Prostate gland (tissue), 2 donors: ENCODE measurements around the gene DPAGT1.

Source experiments
- CTCF ChIP-seq, 4 experiments: fragments of 200-600 bp in 2 of 4; fragments of 450-650 bp in 2 of 4; sonication (generic) in 2 of 4; IDR thresholded peaks; 1 replicate in 3 of 4; 2 replicates in 1 of 4; pipeline ENCODE4 v1.5.1; 2016 to 2019; ENCODE audit warnings: antibody characterized with exemption in 4 of 4, mild to moderate bottlenecking in 2 of 4, moderate library complexity in 2 of 4
- POLR2A ChIP-seq: fragments of 450-650 bp; IDR thresholded peaks from one replicate; pipeline ENCODE4 v1.6.1; 2016; ENCODE audit warnings: antibody characterized with exemption, mild to moderate bottlenecking
- POLR2AphosphoS5 ChIP-seq: sonication (generic); formaldehyde crosslinking; IDR thresholded peaks from one replicate; pipeline ENCODE4 v1.6.1; 2017; ENCODE audit warnings: antibody characterized with exemption

DNA sequence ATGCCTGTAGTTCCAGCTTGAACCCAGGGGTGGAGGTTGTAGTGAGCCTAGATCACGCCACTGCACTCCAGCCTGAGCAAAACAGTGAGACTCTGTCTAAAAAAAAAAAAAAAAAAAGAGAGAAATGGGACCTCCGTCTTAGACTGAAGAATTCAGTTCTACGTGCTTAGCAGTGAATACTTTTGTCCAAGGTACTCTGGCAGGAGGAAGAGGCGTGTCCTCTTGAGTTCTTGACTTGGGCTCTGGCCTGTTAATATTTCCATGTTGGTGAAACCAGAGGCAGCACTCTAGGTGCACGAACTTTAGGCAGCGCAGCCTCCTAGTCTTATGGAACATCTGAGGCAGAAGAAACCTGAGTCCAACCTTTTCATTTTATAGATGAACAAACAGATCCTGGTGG, 14.5 kb downstream of the DPAGT1 start:
- TF ChIP-seq CTCF (IDR thresholded peaks at IDR 0.05), result no peak
- TF ChIP-seq POLR2A, result no peak
- TF ChIP-seq POLR2AphosphoS5, result no peak
